Karpas-422 (cell line): ENCODE measurements around the gene AMMECR1L. TPM values are rescaled to one million over a fixed set of nuclear protein-coding genes. Genes with fewer than 3 reads are reported as not detected.

Experiments used
- DNase-seq: peaks from one replicate; pipeline ENCODE4 v3.0.0-alpha.2; 2015
- H2AFZ ChIP-seq: fragments of 200-600 bp; sonication (generic); 2 replicates; pipeline ENCODE4 v1.6.1; 2014; ENCODE audit warnings: antibody characterized with exemption, low read length, mixed read lengths
- H3K27ac ChIP-seq: fragments of 200-600 bp; sonication (generic); 2 replicates; pipeline ENCODE4 v1.5.1; 2014; ENCODE audit warnings: mild to moderate bottlenecking, low read length, moderate library complexity
- H3K27me3 ChIP-seq: fragments of 200-600 bp; sonication (generic); 2 replicates; pipeline ENCODE4 v1.6.1; 2014; ENCODE audit warnings: low read length, mixed read lengths
- H3K36me3 ChIP-seq: fragments of 200-600 bp; sonication (generic); 2 replicates; pipeline ENCODE4 v1.6.1; 2014; ENCODE audit warnings: low read length, mixed read lengths; ENCODE audit not compliant: insufficient read depth
- H3K4me1 ChIP-seq: fragments of 200-600 bp; sonication (generic); 2 replicates; pipeline ENCODE4 v1.6.1; 2014; ENCODE audit warnings: mild to moderate bottlenecking, low read length, mixed read lengths
- H3K4me2 ChIP-seq: fragments of 200-600 bp; sonication (generic); 2 replicates; pipeline ENCODE4 v1.6.1; 2014; ENCODE audit warnings: low read length, low read depth, mild to moderate bottlenecking; ENCODE audit not compliant: poor library complexity, severe bottlenecking
- H3K4me3 ChIP-seq: fragments of 200-600 bp; sonication (generic); 2 replicates; pipeline ENCODE4 v1.5.1; 2014; ENCODE audit warnings: mild to moderate bottlenecking, antibody characterized with exemption, low read length, mixed read lengths
- H3K79me2 ChIP-seq: fragments of 200-600 bp; sonication (generic); 2 replicates; pipeline ENCODE4 v1.6.1; 2014; ENCODE audit warnings: mild to moderate bottlenecking, low read length, mixed read lengths
- H3K9ac ChIP-seq: fragments of 200-600 bp; sonication (generic); 2 replicates; pipeline ENCODE4 v1.6.0; 2014; ENCODE audit warnings: low read length
- H3K9me2 ChIP-seq: fragments of 200-600 bp; sonication (generic), shearing (Covaris generic); replicated peaks from 2 replicates; pipeline ENCODE4 v1.6.0; 2014; ENCODE audit warnings: mild to moderate bottlenecking, low read length, moderate library complexity; ENCODE audit not compliant: insufficient read depth
- H3K9me3 ChIP-seq: fragments of 300-700, 200-600 bp; sonication (generic); 2 replicates; pipeline ENCODE4 v1.6.1; 2014; ENCODE audit warnings: low read length, mixed read lengths
- H4K20me1 ChIP-seq: fragments of 200-600 bp; sonication (generic); 2 replicates; pipeline ENCODE4 v1.6.1; 2014; ENCODE audit warnings: mild to moderate bottlenecking, antibody characterized with exemption, low read length, low read depth; ENCODE audit not compliant: insufficient read depth
- total RNA-seq: library from RNA; depleted of rRNA; stranded (reverse); fragments of >200 nt; shearing (Covaris generic); gene quantifications from 2 replicates; pipeline ENCODE4 v1.2.3, GENCODE V29; 2014; ENCODE audit warnings: low replicate concordance

Gene AMMECR1L
- total RNA-seq, 1 experiment from 2014 or later, result 8.2 TPM

GRCh38 chr2:127864877-127865276, 20.9 kb downstream of the AMMECR1L start:
- Histone ChIP-seq H2AFZ (no peak overlapping the region), H3K9me2 (no peaks in the 10 kb centered on the region), H3K79me2 (peaks cover 14% of the 10 kb centered on the region), H3K9me3 (no peaks in the 10 kb centered on the region), H4K20me1 (no peaks in the 10 kb centered on the region), H3K4me3 (no peak overlapping the region), H3K4me2 (no peak overlapping the region), H3K9ac (no peak overlapping the region), H3K4me1 (peaks cover 7% of the 10 kb centered on the region), H3K36me3 (peaks cover 47% of the 10 kb centered on the region), H3K27me3 (no peaks in the 10 kb centered on the region), H3K27ac (no peak overlapping the region)
- no peak for DNase-seq

DNA sequence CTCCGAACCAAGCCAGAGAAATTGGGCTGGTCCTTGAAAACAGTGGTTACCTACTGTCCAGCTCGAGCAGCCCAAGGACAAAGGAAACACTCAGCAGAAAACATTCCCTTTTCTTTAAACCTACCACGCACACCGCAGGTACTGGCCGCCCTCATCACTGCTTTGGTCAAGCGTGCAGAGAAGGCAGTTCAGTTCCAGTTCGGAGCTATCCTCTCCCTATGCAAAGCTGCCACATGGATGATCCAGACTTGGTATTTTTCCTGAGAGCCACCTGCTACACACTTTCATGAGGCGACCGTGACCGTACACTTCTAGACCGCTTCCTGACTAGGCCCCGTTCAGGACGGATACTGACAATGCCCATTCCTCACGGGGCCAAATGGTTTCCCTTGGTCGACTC, 23.5 kb downstream of the AMMECR1L start:
- Histone ChIP-seq H3K79me2 (peaks cover 6% of the 10 kb centered on the region), H3K4me2 (no peak overlapping the region), H3K9me2 (no peaks in the 10 kb centered on the region), H3K4me3 (no peak overlapping the region), H3K9me3 (no peaks in the 10 kb centered on the region), H3K4me1 (peaks cover 19% of the 10 kb centered on the region), H3K9ac (no peak overlapping the region), H2AFZ (no peak overlapping the region), H4K20me1 (peaks cover 2% of the 10 kb centered on the region; the same call in 1 of the 2 replicates), H3K36me3 (peaks cover 27% of the 10 kb centered on the region), H3K27ac (no peak overlapping the region), H3K27me3 (no peaks in the 10 kb centered on the region)
- no peak for DNase-seq

DNA sequence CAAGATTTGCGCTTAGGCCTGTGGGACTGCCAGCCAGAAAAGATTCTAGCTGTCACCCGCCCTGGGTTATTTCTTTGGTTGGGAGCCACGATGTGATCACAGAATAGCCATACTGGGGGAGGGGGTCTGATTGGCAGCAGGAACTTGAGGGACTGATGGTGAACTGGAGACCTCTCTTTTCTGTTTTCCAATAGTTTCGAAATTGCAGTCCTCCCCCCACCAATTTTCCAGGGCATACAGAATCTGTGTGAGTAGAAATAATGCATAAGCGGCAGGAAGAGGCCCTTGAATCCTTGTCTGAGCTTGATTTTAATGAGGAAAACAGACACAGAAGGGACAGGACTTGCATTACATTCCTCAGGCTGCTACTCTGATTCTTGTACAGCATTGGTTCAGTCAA, 25.6 kb downstream of the AMMECR1L start:
- peaks cover 38% of the 10 kb centered on the region for H3K4me1 ChIP-seq
- H3K27me3 ChIP-seq, result no peaks in the 10 kb centered on the region
- no peak overlapping the region for H3K4me3 ChIP-seq
- no peaks in the 10 kb centered on the region for H3K9me3 ChIP-seq
- no peak overlapping the region for H3K9ac ChIP-seq
- H3K9me2 ChIP-seq, result no peaks in the 10 kb centered on the region
- no peak overlapping the region for H3K27ac ChIP-seq
- H2AFZ ChIP-seq, result peak overlapping the region; percentile 63; the same call in 1 of the 2 replicates
- peaks cover 18% of the 10 kb centered on the region for H3K36me3 ChIP-seq
- H3K4me2 ChIP-seq, result no peak overlapping the region
- peaks cover 18% of the 10 kb centered on the region; the same call in 1 of the 2 replicates for H4K20me1 ChIP-seq
- H3K79me2 ChIP-seq, result peaks cover 27% of the 10 kb centered on the region
- no peak for DNase-seq

- H3K9ac ChIP-seq, result no peak overlapping the region
- no peak overlapping the region for H3K27ac ChIP-seq
- H2AFZ ChIP-seq, result peak overlapping the region; percentile 63; the same call in 1 of the 2 replicates
- H4K20me1 ChIP-seq, result peaks cover 18% of the 10 kb centered on the region; the same call in 1 of the 2 replicates
- DNase-seq, result peak; percentile 60
- H3K4me3 ChIP-seq, result no peak overlapping the region
- H3K36me3 ChIP-seq, result peaks cover 14% of the 10 kb centered on the region; the same call in 1 of the 2 replicates
- peaks cover 31% of the 10 kb centered on the region for H3K79me2 ChIP-seq
- peaks cover 42% of the 10 kb centered on the region for H3K4me1 ChIP-seq
- H3K4me2 ChIP-seq, result no peak overlapping the region
- H3K27me3 ChIP-seq, result no peaks in the 10 kb centered on the region
- no peaks in the 10 kb centered on the region for H3K9me2 ChIP-seq
- H3K9me3 ChIP-seq, result no peaks in the 10 kb centered on the region
Observed at GRCh38 chr2:127859712-127860085, 26.1 kb downstream of the AMMECR1L start.

DNA sequence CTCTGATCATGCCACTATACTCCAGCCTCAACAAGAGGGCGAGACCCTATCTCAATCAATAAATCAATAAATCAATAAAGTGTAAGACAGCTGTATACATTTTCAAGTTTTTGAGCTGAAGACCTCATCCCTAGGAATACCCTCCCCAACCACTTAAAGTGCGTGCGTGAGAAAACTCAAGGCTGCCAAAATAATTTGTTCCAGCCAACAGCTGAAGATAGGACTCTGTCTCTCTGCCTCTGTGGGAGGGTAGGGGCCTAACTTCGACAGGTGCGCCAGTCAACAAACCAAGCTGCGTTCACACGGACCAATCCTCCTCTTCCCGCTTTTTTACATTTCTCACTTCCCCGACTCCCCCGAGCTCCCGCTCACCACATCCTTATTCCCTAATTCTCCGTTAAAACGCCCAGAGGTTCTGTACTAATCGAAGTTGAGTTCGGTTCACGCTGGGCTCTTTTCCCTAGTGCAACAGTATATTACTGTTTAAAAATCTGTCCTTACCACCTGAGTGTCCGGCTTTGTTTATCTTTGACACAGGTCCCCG, 28.4 kb downstream of the AMMECR1L start:
- peak; percentile 58 for DNase-seq
- peak overlapping the region; percentile 83 for H3K4me3 ChIP-seq

GRCh38 chr2:127853671-127854070, 32.1 kb downstream of the AMMECR1L start:
- Histone ChIP-seq H2AFZ (no peak overlapping the region), H3K27me3 (no peaks in the 10 kb centered on the region), H3K79me2 (peaks cover 75% of the 10 kb centered on the region), H3K9me3 (no peaks in the 10 kb centered on the region), H3K36me3 (peaks cover 59% of the 10 kb centered on the region), H3K27ac (no peak overlapping the region), H4K20me1 (peaks cover 58% of the 10 kb centered on the region), H3K9me2 (no peaks in the 10 kb centered on the region), H3K4me1 (peaks cover 30% of the 10 kb centered on the region), H3K9ac (no peak overlapping the region), H3K4me3 (no peak overlapping the region), H3K4me2 (no peak overlapping the region)
- DNase-seq, result no peak

More for the DNA sequence above, 28.4 kb downstream of the AMMECR1L start:
- peak overlapping the region; percentile 82 for H3K4me2 ChIP-seq
- no peaks in the 10 kb centered on the region for H3K9me3 ChIP-seq
- peak overlapping the region; percentile 72 for H3K27ac ChIP-seq
- H3K9ac ChIP-seq, result peak overlapping the region; percentile 93
- peak overlapping the region; percentile 75; the same call in 1 of the 2 replicates for H2AFZ ChIP-seq
- no peaks in the 10 kb centered on the region for H3K9me2 ChIP-seq
- peaks cover 27% of the 10 kb centered on the region for H3K36me3 ChIP-seq
- peaks cover 55% of the 10 kb centered on the region for H3K79me2 ChIP-seq
- H4K20me1 ChIP-seq, result peaks cover 39% of the 10 kb centered on the region
- peaks cover 44% of the 10 kb centered on the region for H3K4me1 ChIP-seq
- H3K27me3 ChIP-seq, result no peaks in the 10 kb centered on the region

- Histone ChIP-seq H3K27ac (no peak overlapping the region), H3K9ac (no peak overlapping the region), H3K27me3 (no peaks in the 10 kb centered on the region), H3K4me3 (no peak overlapping the region), H3K79me2 (peaks cover 71% of the 10 kb centered on the region), H3K4me1 (peaks cover 25% of the 10 kb centered on the region), H3K9me3 (no peaks in the 10 kb centered on the region), H3K9me2 (no peaks in the 10 kb centered on the region), H4K20me1 (peaks cover 57% of the 10 kb centered on the region), H2AFZ (no peak overlapping the region), H3K36me3 (peaks cover 65% of the 10 kb centered on the region), H3K4me2 (no peak overlapping the region)
- DNase-seq, result no peak
Observed at GRCh38 chr2:127852388-127852787, 33.4 kb downstream of the AMMECR1L start.

- H3K9me3 ChIP-seq, result no peaks in the 10 kb centered on the region
- no peak for DNase-seq
- no peaks in the 10 kb centered on the region for H3K4me1 ChIP-seq
- H3K4me3 ChIP-seq, result no peak overlapping the region
- H4K20me1 ChIP-seq, result peaks cover 28% of the 10 kb centered on the region
- peaks cover 56% of the 10 kb centered on the region for H3K36me3 ChIP-seq
- H3K79me2 ChIP-seq, result peaks cover 29% of the 10 kb centered on the region
- H3K27me3 ChIP-seq, result no peaks in the 10 kb centered on the region
- no peak overlapping the region for H3K27ac ChIP-seq
- no peak overlapping the region for H3K4me2 ChIP-seq
- no peak overlapping the region for H3K9ac ChIP-seq
- no peaks in the 10 kb centered on the region for H3K9me2 ChIP-seq
- no peak overlapping the region for H2AFZ ChIP-seq
Observed at GRCh38 chr2:127847931-127848330, 37.8 kb downstream of the AMMECR1L start.
